ENCODE data around the gene SMAD6.

The SMAD6 gene

GRCh38 chr15:66702035-66702786 lies at the start of gene SMAD6:
Gene SMAD6, plus strand, starts transcription at chr15:66702236. Its CDS starts 1,023 bp downstream, at chr15:66703259.
- DNase-seq (ENCODE audit: low read depth, low spot score): peak; percentile 80
- peak within 1 kb of the TSS; percentile 29 for H3K27ac ChIP-seq

- DNase-seq (ENCODE audit: low read depth, low spot score): no peak
- no peak overlapping the region for H3K27ac ChIP-seq
Measured at GRCh38 chr15:66652806-66653205, 49.2 kb upstream of the SMAD6 start.

- DNase-seq (ENCODE audit: low read depth, low spot score): no peak
Measured at GRCh38 chr15:66653398-66653797, 48.6 kb upstream of the SMAD6 start.

DNA sequence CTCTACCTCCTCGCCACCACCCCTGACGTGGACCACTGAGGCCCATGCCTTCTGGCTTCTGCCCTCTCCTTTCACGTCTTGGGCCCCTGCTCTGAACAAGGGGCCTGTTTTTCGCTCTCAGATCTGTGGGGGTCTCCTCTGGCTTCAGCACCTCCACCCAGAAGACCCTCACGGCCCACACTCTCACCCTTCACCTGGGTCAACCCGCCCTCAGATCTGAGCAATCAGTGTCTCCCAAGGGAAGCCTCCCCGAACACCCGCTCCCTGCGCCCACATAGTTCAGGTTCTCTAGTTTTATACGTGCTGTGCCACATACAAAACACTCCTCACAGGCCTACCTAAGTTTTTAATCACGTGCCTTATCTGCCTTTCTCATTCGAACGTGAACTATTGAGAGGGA lies 48.2 kb upstream of the SMAD6 start:
- no peak for DNase-seq (ENCODE audit: low read depth, low spot score)
- H3K27ac ChIP-seq: no peak overlapping the region

More at GRCh38 chr15:66653398-66653797, 48.6 kb upstream of the SMAD6 start:
- no peak overlapping the region for H3K27ac ChIP-seq

DNA sequence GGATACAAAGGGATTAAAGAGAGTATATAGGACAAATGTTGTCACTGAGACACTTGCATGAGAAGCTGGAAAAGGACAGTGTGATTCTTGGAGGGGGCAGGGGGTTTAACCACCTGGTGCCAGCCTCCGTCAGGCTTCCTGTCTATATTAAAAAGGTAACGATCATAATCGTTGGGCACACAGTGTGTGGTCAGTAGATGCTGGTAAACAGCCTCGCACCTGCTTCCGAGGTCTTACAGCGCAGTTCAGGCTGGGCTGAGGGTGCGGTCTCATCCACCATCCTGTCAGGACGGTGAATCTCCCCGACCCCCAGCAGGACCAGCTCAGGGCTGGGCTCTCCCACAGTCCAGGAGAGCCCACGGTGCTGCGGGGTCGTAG lies 47.7 kb upstream of the SMAD6 start:
- no peak overlapping the region for H3K27ac ChIP-seq
- DNase-seq (ENCODE audit: low read depth, low spot score): no peak

DNA sequence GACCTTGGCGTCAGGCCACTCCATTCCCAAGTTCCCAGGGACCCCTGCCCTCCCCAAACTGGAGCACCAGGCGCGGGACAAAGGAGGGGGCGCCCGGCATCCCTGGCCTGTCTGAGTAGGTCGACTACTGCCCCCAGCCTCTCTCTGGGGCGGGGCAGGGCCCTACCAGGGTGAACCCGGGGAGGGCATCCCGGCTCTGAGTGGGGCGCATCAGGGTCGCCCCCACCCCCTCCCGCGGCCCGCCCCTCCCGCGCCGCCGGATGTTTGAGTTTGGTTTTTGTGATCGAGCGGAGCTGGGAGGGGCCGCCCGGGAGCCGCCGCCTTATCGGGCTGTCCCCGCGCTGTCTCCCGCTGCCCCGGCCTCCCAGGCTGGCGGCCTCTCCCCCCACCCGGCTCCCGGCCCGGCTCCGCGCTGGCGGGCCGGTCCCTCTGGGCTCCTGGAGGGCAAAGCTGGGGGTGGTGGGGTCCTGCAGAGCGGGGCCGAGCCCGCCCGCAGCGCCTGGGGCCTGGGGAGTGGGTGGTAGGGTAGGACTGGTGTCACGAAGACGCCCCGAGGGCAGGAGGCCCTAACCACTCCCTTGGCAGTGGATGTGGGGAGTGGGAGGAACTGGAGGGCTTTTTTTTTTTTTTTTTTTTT lies 47.2 kb upstream of the SMAD6 start:
- H3K27ac ChIP-seq: no peak overlapping the region
- no peak for DNase-seq (ENCODE audit: low read depth, low spot score)

DNA sequence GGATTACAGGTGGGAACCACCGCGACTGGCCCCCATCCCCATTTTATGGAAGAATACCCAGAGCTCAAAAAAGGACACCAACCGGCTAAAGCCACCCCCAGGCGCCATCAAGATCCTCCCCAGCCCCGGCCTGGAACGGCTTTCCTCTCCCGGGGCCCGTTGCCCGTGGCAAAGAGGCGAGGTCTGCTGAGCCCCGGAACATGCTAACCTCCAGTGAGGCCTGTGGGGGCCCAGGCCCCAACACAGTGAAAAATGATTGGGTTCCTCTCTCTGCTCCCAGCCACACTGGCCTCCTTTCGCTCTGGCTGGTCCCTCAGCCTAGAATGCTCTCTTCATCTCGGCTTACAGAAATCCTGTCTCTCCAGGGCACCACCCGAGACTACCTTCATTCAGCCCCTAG lies 46.5 kb upstream of the SMAD6 start:
- DNase-seq (ENCODE audit: low read depth, low spot score): no peak
- H3K27ac ChIP-seq: no peak overlapping the region

DNA sequence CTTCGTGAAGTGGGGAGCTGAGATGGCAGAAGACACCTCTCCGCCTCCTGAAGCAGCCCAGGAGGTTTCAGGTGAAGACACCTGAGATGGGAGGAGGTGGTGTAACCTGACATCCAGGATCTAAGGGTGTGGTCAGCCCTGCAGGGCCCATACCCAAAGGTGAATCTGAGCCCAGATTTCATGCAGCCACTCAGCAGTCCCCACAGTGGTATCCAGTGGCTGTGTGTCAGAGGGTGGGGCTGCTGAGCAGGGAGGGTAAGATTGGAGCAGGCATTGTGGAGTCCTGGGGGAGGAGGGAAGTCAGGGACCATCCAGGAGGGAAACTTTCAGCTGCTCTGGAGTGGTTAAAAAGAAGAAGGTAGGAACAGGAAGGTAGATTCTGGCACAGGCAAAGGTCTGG lies 46.0 kb upstream of the SMAD6 start:
- H3K27ac ChIP-seq: no peak overlapping the region
- no peak for DNase-seq (ENCODE audit: low read depth, low spot score)

- DNase-seq (ENCODE audit: low read depth, low spot score): no peak
- no peak overlapping the region for H3K27ac ChIP-seq
Measured at GRCh38 chr15:66657185-66658020, 44.6 kb upstream of the SMAD6 start.

GRCh38 chr15:66658044-66658443 lies 44.0 kb upstream of the SMAD6 start:
- no peak for DNase-seq (ENCODE audit: low read depth, low spot score)
- H3K27ac ChIP-seq: no peak overlapping the region

- no peak overlapping the region for H3K27ac ChIP-seq
- DNase-seq (ENCODE audit: low read depth, low spot score): no peak
Measured at GRCh38 chr15:66658855-66659254, 43.2 kb upstream of the SMAD6 start.

- no peak overlapping the region for H3K27ac ChIP-seq
- no peak for DNase-seq (ENCODE audit: low read depth, low spot score)
Measured at GRCh38 chr15:66659384-66659783, 42.7 kb upstream of the SMAD6 start.

GRCh38 chr15:66661432-66662096 lies 40.5 kb upstream of the SMAD6 start:
- DNase-seq (ENCODE audit: low read depth, low spot score): no peak
- H3K27ac ChIP-seq: no peak overlapping the region

- H3K27ac ChIP-seq: no peak overlapping the region
- DNase-seq (ENCODE audit: low read depth, low spot score): no peak
Measured at GRCh38 chr15:66662522-66662921, 39.5 kb upstream of the SMAD6 start.

GRCh38 chr15:66663664-66664063 lies 38.4 kb upstream of the SMAD6 start:
- DNase-seq (ENCODE audit: low read depth, low spot score): no peak
- no peak overlapping the region for H3K27ac ChIP-seq

DNA sequence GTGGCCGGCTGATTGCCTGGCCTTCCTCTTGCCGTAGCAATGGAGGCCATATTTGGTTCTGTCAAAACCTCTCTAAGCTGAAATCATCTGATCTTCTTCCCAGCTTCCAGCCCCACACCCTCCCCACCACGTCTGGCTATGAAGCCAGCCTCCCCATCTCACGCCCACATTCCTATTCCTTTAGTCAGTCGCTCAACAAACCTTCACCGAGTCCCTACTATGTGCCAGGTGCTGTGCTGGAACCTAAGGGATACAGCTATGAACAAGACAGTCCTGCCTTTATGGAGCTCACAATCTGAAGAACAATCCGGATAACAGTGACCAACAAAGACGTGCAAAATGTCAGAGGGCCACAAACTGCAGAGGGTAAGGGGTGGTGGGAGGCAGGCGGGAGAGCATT lies 31.9 kb upstream of the SMAD6 start:
- no peak for DNase-seq (ENCODE audit: low read depth, low spot score)
- no peak overlapping the region for H3K27ac ChIP-seq

- DNase-seq (ENCODE audit: low read depth, low spot score): no peak
- no peak overlapping the region for H3K27ac ChIP-seq
Measured at GRCh38 chr15:66670762-66671580, 31.1 kb upstream of the SMAD6 start.

DNA sequence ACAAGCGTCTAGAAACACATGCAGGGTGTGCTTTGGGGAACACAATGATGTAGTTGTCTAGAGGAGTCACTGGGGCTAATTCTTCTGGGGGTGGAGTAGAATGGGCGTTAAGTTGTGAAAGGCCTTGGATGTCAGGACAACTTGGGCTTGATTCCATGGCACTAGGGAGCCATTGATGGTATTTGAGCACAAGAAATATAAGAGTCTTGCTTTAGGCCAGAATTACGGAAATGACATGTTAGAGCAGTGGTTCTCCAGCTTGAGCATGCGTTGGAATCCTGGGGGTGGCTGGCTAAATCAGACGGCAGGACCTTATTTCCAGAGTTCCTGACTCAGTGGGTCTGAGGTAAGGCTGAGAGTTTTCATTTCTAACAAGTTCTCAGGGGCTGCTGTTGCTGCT lies 29.2 kb upstream of the SMAD6 start:
- DNase-seq (ENCODE audit: low read depth, low spot score): no peak
- no peak overlapping the region for H3K27ac ChIP-seq

- no peak overlapping the region for H3K27ac ChIP-seq
- DNase-seq (ENCODE audit: low read depth, low spot score): no peak
Measured at GRCh38 chr15:66673410-66674322, 28.4 kb upstream of the SMAD6 start.

Data from epithelial cell of prostate (primary cell).